Retina (tissue), 1 donor: Measurements from ENCODE around the gene CCDC141.

Experiments
- DNase-seq: peaks from one replicate; pipeline ENCODE4 v3.0.0-alpha.2; 2016

The CCDC141 gene

GRCh38 chr2:178865146-178865936, 184.6 kb downstream of the CCDC141 start:
- DNase-seq, result no peak

- DNase-seq, result no peak
These were observed 185.9 kb downstream of the CCDC141 start for GRCh38 chr2:178863856-178864620.

GRCh38 chr2:178863130-178863855, 186.6 kb downstream of the CCDC141 start:
- no peak for DNase-seq

GRCh38 chr2:178860551-178860950, 189.4 kb downstream of the CCDC141 start:
- DNase-seq, result no peak

GRCh38 chr2:178859730-178860129, 190.2 kb downstream of the CCDC141 start:
- no peak for DNase-seq

GRCh38 chr2:178858896-178859625, 190.9 kb downstream of the CCDC141 start:
- no peak for DNase-seq

- no peak for DNase-seq
These were observed 194.8 kb downstream of the CCDC141 start for GRCh38 chr2:178855151-178855550.

GRCh38 chr2:178848335-178848734, 201.6 kb downstream of the CCDC141 start:
- DNase-seq, result no peak

- DNase-seq, result no peak
These were observed 203.5 kb downstream of the CCDC141 start for GRCh38 chr2:178846458-178846802.

- DNase-seq, result no peak
These were observed 204.1 kb downstream of the CCDC141 start for GRCh38 chr2:178845566-178846457.

GRCh38 chr2:178844701-178845100, 205.2 kb downstream of the CCDC141 start:
- DNase-seq, result no peak

- no peak for DNase-seq
These were observed 205.7 kb downstream of the CCDC141 start for GRCh38 chr2:178844269-178844668.

GRCh38 chr2:178843697-178844096, 206.2 kb downstream of the CCDC141 start:
- DNase-seq, result no peak

- peak; percentile 13 for DNase-seq
These were observed 213.1 kb downstream of the CCDC141 start for GRCh38 chr2:178836807-178837206.

GRCh38 chr2:178834086-178834485, 215.9 kb downstream of the CCDC141 start:
- DNase-seq, result no peak

- no peak for DNase-seq
These were observed 216.6 kb downstream of the CCDC141 start for GRCh38 chr2:178833382-178833781.

GRCh38 chr2:178830451-178830850, 219.5 kb downstream of the CCDC141 start:
- DNase-seq, result no peak

GRCh38 chr2:178829981-178830380, 220.0 kb downstream of the CCDC141 start:
- no peak for DNase-seq

- DNase-seq, result no peak
These were observed 220.5 kb downstream of the CCDC141 start for GRCh38 chr2:178829299-178829960.

GRCh38 chr2:178828486-178828881, 221.5 kb downstream of the CCDC141 start:
- DNase-seq, result no peak
